T-helper 22 cell (primary cell): ENCODE results near the gene MARK3.

Experiments used
- DNase-seq: peaks from one replicate; pipeline ENCODE4 v3.0.0-alpha.2; 2020; ENCODE audit warnings: low read depth

MARK3 gene

DNA sequence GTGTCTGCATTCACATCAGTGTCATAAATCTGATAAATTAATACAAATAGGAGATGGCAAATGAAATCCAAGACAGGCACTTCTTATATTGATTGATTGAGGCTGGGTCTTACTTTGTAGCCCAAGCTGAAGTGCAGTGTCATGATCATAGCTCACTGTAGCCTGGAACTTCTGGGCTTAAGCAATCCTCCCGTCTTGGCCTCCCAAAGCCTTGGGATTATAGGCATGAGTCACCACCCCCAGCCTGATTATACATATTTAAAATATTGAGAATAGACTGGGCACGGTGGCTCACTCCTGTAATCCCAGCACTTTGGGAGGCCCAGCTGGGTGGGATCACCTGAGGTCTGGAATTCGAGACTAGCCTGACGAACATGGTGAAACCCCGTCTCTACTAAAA, 51.3 kb downstream of the MARK3 start:
- DNase-seq, result no peak

DNA sequence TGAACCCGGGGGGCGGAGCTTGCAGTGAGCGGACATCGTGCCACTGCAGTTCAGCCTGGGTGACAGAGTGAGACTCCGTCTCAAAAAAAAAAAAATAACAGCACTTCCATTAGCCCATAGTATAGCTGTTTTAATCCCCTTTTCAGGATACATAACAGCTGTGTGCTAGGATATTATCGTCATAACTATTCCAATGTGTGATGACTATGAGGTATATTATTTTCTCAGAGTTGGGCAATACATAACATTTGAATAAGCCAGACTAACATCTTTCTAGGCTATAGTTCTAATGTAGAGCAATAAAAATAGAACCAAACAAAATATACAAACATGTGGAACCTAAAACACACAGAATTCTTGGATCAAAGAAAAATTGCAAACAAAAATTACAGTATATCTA, 57.1 kb downstream of the MARK3 start:
- DNase-seq, result no peak

DNA sequence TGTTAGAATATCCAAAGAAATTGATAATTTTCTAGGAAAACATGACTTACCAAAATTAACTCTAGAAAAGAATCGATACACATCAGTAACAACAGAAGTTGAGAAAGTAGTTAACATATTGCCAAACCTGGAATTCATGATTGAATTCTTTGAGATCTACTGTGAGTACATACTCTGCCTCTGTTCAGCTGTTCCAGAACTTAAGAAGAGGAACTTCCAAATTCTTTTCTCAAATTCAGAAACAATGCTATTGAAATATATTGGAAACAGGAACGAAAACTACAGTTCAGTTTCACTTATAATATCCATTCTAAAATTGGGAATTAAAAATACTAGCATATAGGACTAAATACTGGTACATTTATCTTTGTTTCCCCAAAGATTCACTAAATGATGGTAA, 57.9 kb downstream of the MARK3 start:
- DNase-seq, result no peak

DNA sequence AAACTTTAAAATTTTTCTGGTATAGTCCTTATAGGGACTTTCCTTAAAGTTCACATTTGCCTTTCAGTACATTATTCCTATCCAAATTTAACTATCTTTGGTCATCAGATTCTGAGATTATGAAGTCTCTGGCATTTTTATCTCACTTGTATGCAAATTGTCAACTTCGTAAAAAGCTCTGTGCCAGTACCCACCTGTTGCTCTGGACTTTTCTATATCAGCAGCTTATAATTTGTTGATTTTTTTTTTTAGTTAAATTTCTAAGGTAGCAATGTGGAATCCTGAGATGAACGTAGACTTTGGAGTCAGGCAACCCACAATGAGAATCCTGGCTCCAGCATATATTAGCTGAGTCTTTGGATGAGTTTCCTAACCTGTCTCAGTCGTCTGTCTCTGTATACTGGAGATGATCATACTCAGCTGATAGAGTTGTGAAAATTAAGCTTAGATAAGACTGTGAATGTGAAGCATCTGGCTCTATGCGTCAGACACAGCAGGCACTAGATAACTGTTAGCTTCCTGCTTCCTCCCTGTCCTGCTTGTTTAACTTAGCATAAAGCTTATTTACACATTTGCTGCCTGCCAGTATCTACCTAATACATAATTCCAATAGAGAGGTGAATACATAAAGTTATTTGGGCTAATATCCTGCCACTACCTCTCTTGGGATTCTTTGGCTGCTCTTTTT, 59.8 kb downstream of the MARK3 start:
- no peak for DNase-seq

DNA sequence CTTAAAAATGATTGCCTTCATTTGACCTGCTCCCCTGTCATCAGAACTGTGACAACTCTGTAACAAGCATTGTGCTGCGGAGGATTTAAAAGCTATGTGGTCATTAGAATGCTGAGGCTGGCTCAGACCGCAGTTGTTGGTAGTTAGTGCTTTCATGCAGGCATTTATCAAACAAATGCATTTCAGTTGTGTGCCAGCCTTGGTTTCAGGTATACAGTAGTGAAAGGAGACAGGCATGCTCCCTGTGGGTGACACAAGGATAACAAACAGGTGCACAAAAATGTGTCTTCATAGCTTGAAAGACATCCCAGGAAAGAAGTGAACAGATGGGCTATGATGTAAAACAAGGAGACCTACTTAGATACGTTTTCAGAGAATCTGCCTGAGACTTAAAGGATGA, 60.6 kb downstream of the MARK3 start:
- no peak for DNase-seq

DNA sequence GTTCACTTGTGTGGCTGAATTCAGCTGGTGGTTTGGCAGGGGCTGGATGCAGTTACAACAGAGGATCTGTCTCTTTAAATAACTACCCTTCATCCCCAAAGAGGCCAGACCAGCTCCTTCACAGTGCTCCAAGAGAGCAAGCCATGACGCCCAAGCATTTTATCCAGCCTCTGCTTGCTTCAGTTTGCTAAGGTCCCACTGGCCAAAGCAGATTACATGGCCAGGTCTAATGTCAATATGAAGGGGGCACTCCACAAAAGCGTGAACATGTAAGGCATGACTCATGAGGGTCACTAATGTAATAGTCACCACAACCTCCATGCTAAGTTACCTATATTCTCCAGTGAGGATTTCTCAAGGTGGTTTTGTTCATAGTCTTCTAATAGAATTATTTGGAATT, 62.9 kb downstream of the MARK3 start:
- no peak for DNase-seq

DNA sequence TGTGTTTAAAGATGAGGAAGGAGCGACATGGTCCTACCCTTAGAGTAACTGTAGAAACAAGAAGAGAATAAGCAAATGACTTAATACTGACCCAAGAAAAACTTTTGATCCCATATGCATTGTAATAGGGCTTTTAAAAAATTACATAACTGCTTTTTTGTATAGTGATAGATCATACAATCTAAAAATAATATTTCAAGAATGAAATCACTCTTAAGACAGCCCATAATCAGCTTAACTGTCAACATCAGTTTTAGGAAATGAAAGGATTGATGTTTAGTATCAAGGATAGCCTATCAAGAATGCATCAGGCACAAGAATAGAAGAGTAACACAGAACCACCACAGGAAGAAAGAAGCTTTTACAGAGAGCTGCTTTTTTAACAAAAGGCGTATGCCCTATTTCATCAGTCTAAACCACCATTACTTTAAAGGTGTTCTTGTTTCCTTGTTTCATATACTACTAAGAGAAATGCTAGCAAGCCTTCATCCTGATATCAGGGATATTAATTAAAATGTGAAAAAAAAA, 64.5 kb downstream of the MARK3 start:
- DNase-seq, result no peak

DNA sequence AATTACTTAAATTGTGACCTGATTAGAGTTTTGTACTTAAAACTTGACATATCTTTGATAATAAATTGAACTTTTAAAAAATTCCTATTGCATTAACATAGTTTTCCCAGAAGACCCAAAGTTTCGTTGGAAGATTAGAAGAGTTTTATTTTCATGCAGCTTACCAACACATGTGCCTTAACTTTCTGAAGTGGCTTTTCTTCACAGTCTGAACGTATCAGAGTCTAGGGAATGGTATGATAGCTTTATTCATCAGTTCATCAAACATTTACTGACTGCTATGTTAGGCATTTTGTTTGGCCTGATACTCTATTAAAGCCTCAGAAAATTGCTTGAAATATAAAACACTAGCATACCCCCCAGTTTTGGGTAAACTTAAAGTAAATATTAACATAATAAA, 65.2 kb downstream of the MARK3 start:
- DNase-seq, result no peak

DNA sequence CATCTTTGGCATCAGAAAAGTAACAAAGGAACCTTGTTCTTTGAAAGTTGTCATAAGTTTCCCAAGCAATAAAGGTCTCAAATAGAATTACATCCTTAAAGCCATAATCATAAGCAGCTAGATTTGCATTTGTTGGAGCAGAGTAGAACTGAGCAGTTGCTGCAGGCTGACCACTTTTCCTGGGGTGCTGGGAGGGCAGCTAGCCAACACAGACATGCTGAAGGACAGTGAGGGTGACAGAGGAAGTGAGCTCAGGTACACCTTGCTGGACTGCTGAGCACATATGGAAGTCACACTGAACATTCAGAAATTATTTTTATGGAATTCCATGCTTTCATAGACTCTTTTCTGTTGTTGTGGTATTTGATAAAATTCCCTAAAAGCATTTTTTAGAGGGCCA, 66.2 kb downstream of the MARK3 start:
- DNase-seq, result no peak

DNA sequence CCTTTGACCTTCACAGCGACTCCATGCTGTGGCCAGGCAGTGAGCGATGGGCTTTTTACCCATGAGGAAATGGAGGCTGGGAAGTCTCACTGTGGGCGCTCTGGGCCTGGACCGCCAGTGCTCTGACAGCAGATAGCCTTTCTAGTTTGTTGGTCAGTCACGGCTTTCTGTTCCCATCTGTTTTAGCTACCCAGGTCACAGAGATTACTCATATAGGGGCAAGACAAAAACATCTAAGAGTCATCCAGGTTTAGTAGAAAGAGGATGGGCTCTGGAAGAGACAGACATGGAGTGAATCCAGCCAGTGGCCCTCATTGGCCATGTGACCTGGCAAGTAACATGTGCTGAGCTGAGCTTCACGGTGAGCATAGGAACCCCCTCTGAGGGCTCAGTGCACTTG, 68.6 kb downstream of the MARK3 start:
- DNase-seq, result no peak

DNA sequence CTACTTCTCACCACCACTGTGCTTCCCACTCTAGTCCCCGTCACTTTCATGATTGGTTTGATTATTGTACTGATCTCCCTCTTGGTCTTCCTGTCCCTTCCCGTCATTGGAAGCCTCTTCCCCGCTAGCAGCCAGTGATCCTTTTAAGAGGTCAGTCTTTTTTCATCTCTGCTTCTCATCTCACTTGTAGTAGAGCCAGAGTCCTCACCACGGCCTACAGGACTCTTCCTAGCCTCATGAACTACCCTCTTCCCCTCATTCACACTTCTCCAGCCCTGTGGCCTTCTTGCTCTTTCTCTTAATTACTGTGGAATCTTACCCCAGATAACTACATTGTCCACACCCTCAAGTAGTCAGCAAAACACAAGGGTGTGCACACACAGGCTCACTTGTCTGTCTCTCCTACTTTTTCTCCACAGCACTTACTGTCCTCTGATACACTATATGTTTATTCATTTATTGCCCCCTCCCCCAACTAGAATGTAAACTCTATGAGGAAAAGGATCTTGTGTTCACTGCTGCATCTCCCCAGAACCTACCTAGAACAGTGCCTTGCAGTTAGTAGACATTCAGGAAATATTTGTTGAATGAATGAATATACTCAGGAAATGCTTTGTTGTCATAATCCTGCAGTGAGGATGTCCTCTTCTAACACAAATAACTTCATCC, 71.1 kb downstream of the MARK3 start:
- DNase-seq, result no peak

DNA sequence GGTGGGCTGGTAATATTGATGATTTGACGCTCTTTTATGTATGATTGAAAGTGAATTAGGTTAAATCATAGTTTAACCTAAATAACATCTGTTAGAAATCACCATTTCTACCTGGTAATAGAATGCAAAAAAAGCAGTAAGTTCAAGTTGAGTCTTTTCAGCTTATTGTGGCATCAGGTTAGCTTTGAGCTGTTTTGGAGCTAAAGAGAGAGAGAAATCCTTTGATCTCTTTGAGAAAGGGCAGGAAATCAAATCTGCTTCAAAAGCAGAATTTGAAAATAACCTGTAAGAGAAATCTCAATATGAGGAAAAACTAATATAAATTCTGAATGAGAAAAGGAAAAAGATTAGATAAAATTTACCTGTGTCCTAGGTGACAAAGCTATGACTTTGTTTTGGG, 75.2 kb downstream of the MARK3 start:
- DNase-seq, result no peak

DNA sequence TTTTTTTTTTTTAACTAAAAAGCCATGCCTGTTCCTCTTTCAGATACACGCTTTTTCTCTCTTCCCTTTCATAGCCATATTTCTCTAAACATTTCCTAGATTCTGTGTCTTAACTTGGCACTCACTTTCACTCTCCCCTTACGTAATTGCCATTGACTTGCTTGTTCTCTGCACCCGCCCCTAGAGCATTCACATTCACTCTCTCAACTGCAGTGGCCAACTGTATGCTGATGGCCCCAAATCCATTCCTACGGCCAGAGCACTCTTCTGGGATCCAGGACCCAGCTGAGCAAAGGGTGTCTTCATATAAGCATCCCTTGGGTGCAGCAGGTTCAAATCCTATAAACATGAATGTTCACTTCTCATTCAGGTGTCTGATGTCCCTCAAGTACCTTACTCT, 77.9 kb downstream of the MARK3 start:
- no peak for DNase-seq

DNA sequence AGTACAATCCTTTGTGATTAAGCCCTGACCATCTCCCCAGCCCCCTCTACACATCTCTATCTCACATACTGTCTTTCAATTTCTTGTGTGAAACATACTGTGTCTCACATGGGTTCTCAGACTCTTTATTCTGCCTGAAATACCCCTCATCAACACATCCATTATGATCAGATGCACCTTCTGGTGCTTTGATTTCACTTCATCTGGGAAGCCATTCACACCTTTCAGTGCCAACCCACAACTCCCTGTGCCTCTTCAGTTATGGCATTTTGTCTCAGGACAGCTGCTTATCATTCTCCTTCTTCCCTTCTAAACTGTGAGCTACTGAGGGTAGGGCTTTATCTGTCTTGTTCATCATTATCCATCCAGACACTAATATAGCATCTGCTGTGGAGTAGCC, 78.6 kb downstream of the MARK3 start:
- no peak for DNase-seq

DNA sequence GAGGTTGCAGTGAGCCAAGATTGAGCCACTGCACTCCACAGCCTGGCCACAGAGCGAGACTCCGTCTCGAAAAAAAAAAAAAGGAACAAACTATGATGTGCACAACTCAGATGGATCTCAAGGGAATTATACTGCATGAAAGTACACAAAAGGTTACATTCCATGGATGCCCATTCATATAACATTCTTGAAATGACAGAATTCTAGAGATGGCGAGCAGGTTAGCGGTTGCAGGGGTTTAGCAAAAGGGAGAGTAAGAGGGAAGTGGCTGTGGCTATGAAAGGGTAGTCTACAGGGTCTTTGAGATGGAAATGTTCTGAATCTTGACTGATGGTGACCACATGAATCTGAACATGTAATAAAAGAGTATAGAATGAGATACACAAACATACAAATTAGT, 87.7 kb downstream of the MARK3 start:
- DNase-seq, result no peak

DNA sequence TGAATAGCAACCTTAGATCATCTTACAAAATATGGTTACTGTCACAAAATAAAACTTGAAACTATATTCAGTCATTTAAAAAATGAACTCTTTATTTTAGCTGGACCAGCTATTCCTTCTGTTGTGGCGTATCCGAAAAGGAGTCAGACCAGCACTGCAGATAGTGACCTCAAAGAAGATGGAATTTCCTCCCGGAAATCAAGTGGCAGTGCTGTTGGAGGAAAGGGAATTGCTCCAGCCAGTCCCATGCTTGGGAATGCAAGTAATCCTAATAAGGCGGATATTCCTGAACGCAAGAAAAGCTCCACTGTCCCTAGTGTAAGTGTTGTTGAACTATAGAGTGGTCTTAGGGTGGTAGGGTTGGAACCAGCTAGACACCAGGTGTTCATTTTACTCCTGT, 89.7 kb downstream of the MARK3 start:
- no peak for DNase-seq

DNA sequence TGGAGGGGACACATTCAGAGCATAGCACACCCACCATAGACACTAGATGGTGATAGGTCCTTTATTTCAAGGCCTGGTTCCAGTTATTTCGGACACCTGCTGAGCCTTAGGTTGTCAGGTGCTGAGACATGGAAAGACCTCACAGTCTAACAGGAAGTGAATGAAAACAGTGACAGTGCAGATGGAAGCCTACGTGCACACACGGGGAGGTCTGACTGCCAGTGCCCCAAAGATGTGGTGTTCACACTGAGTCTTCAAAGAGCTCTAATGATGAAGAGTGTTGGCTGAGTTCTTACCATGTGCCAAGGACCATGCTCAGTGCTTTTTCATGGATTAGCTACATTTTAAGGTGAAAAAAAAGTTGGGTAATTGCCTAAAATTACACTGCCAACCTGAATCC, 90.8 kb downstream of the MARK3 start:
- no peak for DNase-seq

DNA sequence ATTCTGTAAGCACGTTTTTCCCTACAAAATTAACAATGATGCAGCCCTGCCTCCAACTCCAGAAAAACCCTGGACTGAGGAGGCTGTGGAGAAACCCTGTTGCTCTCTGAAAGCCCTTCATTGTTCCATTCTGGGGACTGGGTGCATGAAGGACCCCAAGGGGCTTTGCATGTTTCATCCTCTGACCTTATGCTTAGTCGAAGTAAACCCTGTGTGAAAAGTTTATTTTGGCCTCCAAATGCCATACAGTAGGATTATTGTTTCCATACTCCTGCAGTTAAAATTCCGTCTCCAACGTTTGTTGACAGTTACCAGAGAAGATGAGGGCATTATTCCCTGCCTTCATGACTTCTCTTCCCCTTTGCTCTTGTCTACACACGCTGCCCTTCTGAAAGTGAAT, 91.4 kb downstream of the MARK3 start:
- no peak for DNase-seq

DNA sequence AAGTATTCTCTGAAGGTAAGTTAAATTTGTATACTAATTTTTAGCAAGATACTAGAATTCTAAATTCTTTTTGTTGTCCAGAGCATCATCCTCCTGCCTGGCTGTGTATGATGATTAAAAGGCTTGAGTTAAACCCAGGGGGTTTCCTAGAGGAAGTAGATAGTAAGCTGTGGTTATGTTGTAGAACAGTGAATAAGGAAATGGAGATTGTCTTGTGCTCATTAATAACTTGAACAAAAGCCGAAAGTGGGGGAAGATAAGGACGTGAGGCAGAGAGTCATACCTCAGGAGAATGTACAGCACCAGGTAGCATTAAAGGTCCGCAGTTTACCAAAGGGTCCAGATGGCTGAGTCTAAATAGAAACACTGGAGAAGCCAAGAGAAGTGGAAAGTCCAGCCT, 95.4 kb downstream of the MARK3 start:
- DNase-seq, result no peak

DNA sequence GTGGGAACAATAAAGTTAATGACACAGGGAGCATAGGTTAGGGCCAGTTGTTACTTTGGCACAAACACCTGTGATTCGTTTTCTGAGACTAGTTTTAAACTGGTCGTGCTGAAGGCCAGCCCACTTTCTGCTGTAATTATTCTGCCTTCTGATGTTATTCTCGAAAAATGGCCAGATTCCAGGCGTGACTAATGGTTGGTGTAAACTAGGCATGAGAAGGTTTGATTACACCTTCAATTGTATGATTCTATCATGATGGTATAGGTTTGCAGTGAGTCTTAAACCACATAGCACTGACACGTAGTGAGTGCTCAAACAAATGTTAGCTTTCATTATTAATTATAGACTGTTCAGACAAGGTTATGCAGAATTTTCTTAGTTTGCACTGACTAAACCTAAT, 98.4 kb downstream of the MARK3 start:
- no peak for DNase-seq

DNA sequence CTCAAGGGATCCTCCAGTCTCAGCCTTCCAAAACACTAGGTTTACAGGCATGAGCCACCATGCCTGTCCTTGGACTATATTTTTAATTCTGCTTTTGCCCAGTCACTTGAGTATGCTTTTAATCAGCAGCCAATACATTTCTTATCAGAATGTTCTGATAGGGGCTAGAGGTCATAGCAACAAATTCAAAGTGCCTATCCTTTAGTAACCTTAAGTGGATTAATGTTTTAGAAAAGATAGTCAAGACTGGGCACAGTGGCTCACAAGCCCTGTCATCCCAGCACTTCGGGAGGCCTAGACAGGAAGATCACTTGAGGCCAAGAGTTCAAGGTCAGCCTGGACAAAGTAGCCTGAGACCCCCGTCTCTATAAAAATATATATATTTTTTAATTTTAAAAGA, 100.3 kb downstream of the MARK3 start:
- DNase-seq, result no peak

DNA sequence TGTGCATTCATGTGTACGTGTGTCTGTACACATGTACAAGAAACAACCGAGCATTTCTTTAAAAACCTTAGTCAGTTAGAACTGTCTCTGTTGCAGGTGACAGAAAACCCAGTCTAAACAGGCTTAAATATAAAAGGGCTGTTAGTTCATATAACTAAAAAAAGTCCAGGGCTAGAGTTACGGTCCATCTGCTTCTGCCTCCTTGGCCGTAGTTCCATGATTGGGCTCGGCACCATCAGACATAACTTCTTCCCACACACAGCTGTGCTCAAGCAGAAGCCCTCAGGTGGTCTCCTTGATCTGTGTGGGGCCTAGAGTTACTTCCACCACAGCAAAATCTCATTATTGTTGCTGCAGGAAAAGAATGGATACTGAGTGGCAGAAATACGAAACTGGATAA, 102.9 kb downstream of the MARK3 start:
- no peak for DNase-seq

DNA sequence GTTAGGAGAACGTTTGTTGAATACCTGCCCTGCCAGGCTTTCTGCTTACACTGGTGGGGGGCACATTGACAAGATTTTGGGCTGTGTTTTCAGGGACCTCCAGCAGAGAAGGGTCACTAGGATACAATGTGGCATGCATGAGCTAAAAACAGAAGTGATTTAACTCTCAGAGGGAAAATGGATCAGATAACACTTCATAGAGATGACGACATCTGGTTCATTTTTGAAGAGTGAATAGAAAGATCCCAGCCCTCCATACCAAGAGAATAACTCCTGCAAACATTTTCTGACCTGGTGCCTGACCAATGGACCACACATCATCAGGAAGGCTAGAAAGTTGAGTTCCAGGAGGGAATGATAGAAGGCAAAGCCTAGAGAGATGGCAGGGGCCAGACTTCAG, 103.7 kb downstream of the MARK3 start:
- DNase-seq, result no peak

DNA sequence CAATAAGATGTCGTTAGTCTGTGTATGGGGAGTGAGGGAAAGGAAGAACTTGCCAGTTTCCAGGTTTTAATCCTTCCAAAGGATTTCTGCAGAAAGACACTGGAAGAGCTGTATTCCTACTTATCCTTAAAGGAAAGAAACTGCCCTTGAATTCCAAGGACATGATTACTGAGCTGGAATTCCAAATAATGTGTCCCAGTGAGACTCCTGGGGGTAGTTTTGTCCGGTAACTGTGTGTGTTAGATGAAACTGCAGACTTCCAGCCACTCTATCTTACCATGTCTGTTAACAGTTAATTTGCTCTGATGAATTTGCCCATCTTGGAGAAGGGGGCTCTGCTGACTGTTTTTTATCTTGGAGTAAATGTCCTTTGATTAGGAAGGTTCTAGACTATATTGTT, 104.4 kb downstream of the MARK3 start:
- no peak for DNase-seq
